ENCODE data around the gene USP49. TPM values are rescaled to one million over a fixed set of nuclear protein-coding genes. Genes with fewer than 3 reads are reported as not detected.
A peak's percentile ranks its signal among the peaks of the same experiment; 100 is the strongest.

The USP49 gene
- total and polyA plus RNA-seq, 8 donors: 0.50 to 26.3 (median 4.6) TPM

DNA sequence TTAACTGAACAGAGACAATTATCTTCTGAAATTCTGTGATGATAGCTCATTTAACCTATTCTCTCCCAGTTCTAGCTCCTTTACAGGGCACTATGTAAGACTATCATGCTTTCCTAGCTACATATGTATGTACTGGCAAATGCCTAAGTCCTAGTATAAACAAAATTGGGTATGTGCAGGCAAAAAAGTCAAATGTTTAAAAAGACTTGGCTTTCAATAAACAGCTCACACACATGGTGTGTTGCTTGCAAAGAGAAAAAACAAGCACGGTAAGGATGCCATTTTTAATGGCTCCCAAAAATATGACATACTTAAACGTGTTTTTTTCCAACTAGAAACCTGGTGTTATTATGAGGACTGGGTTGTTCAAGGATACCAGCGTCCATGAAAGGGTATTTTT is 62.9 kb downstream of the USP49 start:
- Histone ChIP-seq H3K9me3 (no peaks in the 10 kb centered on the region), H3K4me3 (no peak overlapping the region), H3K4me1 (no peaks in the 10 kb centered on the region), H3K27me3 (no peaks in the 10 kb centered on the region), H3K36me3 (no peaks in the 10 kb centered on the region), H3K27ac (no peak overlapping the region)
- no peak for DNase-seq
- intact Hi-C loops (cut with DNase I; ENCODE audit: low total_unique reads): no loop called here
- no peak for TF ChIP-seq POLR2A (IDR thresholded peaks at IDR 0.05)
- TF ChIP-seq, protein P1, sequence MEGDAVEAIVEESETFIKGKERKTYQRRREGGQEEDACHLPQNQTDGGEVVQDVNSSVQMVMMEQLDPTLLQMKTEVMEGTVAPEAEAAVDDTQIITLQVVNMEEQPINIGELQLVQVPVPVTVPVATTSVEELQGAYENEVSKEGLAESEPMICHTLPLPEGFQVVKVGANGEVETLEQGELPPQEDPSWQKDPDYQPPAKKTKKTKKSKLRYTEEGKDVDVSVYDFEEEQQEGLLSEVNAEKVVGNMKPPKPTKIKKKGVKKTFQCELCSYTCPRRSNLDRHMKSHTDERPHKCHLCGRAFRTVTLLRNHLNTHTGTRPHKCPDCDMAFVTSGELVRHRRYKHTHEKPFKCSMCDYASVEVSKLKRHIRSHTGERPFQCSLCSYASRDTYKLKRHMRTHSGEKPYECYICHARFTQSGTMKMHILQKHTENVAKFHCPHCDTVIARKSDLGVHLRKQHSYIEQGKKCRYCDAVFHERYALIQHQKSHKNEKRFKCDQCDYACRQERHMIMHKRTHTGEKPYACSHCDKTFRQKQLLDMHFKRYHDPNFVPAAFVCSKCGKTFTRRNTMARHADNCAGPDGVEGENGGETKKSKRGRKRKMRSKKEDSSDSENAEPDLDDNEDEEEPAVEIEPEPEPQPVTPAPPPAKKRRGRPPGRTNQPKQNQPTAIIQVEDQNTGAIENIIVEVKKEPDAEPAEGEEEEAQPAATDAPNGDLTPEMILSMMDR (IDR thresholded peaks at IDR 0.05): no peak
- 69 to 86% (median 81%) methylated on average over 3 of the region's 3 CpGs for WGBS, 5 donors

- Histone ChIP-seq H3K27me3 (no peaks in the 10 kb centered on the region), H3K9me3 (no peaks in the 10 kb centered on the region), H3K4me1 (peaks cover 0 to 6% (median 3%) of the 10 kb centered on the region in 4 donors), H3K4me3 (no peak overlapping the region), H3K27ac (no peak overlapping the region), H3K36me3 (peaks cover 0 to 5% (median 0%) of the 10 kb centered on the region in 4 donors)
- intact Hi-C loops (cut with DNase I; ENCODE audit: low total_unique reads): no loop called here
- no peak for TF ChIP-seq POLR2AphosphoS5 (IDR thresholded peaks at IDR 0.05)
- no peak for TF ChIP-seq EP300 (IDR thresholded peaks at IDR 0.05)
- TF ChIP-seq POLR2A (IDR thresholded peaks at IDR 0.05): no peak
- TF ChIP-seq, protein P1 (IDR thresholded peaks at IDR 0.05): no peak
- no peak for DNase-seq
- whole genome bisulfite sequencing, 5 donors: 95 to 99% (median 98%) methylated on average over 2 of the region's 2 CpGs
Measured at GRCh38 chr6:41826343-41827022, 68.7 kb downstream of the USP49 start.

DNA sequence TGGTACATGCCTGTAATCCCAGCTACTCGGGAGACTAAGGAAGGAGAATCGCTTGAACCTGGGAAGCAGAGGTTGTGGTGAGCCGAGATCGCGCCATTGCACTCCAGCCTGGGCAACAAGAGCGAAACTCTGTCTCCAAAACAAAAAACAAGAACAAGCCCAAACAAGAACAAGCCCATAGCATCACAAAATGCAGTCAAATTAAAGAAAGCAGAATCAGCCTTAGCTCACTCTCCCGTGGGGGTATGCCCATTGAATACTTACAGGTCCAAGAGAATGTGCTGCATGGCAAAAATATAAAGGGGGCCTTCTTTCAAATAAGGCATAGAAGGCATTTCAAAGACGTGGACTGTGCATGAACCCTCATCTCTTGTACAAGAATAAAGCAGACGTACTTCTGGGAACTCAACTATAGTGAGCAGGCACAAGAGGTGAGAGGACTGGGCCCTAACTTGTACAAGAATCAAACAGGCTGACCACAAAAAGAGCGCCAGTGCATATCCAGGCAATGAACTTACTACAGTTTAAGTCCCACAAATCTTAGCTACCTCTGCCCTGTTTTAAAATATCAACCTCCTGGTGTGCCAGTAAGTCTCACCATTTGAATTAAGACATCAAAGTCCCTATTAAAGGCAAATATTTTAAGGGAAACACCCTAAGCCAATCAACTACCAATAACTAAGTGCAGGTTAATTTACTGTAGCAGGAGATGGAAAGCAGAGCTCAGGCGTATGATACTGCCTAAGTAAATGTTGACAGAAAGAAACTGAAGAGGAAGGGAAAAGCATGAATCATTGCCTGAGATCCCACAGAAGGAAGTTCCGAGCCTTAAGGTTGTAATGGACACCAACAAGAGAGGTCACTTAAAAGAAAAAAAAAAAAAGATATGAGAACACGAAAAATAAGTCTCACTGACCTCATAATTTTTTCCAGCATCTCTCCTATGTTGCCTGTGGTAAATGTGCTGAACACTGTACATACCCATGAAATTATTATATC is 70.3 kb downstream of the USP49 start:
- H3K36me3 ChIP-seq: peaks cover 0 to 5% (median 0%) of the 10 kb centered on the region in 4 donors
- no peaks in the 10 kb centered on the region for H3K27me3 ChIP-seq
- H3K4me3 ChIP-seq: no peak overlapping the region
- intact Hi-C loops (cut with DNase I; ENCODE audit: low total_unique reads): no loop called here
- peak overlapping the region in 4 of 5 donors; percentile 13 to 69 (median 60) for H3K27ac ChIP-seq
- 73 to 82% (median 75%) methylated on average over 13 of the region's 13 CpGs for WGBS, 5 donors
- H3K9me3 ChIP-seq: no peaks in the 10 kb centered on the region
- H3K4me1 ChIP-seq: peaks cover 0 to 6% (median 3%) of the 10 kb centered on the region in 4 donors
- TF ChIP-seq, protein P1 (IDR thresholded peaks at IDR 0.05): no peak
- TF ChIP-seq POLR2A (IDR thresholded peaks at IDR 0.05) (no peak), POLR2AphosphoS5 (IDR thresholded peaks at IDR 0.05) (peak in 1 of 3 donors; percentile 65)
- DNase-seq: peak in 1 of 2 donors; percentile 64

GRCh38 chr6:41823178-41823577 is 72.0 kb downstream of the USP49 start:
- peaks cover 0 to 6% (median 3%) of the 10 kb centered on the region in 4 donors for H3K4me1 ChIP-seq
- no peaks in the 10 kb centered on the region for H3K9me3 ChIP-seq
- no peaks in the 10 kb centered on the region for H3K27me3 ChIP-seq
- WGBS, 5 donors: 100% methylated on average over 1 of the region's 1 CpG
- DNase-seq: no peak
- intact Hi-C loops (cut with DNase I; ENCODE audit: low total_unique reads): no loop called here
- H3K4me3 ChIP-seq: no peak overlapping the region
- no peak overlapping the region for H3K27ac ChIP-seq
- H3K36me3 ChIP-seq: peaks cover 0 to 5% (median 0%) of the 10 kb centered on the region in 4 donors
- TF ChIP-seq POLR2A (IDR thresholded peaks at IDR 0.05): no peak
- TF ChIP-seq, protein P1 (IDR thresholded peaks at IDR 0.05): no peak
- TF ChIP-seq EP300 (IDR thresholded peaks at IDR 0.05): no peak
- no peak for TF ChIP-seq POLR2AphosphoS5 (IDR thresholded peaks at IDR 0.05)

Measured in stomach (tissue), 9 donors.